ENCODE results near the gene DPP10. TPM values are rescaled to one million over a fixed set of nuclear protein-coding genes. Genes with fewer than 3 reads are reported as not detected.

DPP10 gene
- total and polyA plus RNA-seq, 10 of the 15 experiments (the other 5 are each of a cell fraction or from before 2014, with no cell fraction given) = not detected

- no TSS peak for BruUV-seq (replicated peaks)
- in situ Hi-C loops (cut with MboI) = no loop called here
- no peak overlapping the region for H3K27ac ChIP-seq (ENCODE audit: control insufficient read depth, insufficient read depth)
- no peak overlapping the region for H3K4me2 ChIP-seq (ENCODE audit: control insufficient read depth, insufficient read depth)
- CTCF ChIA-PET = no interaction called here
- intact Hi-C loops (cut with micrococcal nuclease; ENCODE audit: unreplicated experiment) = no loop called here
- no peak overlapping the region for H3K9ac ChIP-seq (ENCODE audit: control insufficient read depth, insufficient read depth, low read length)
- ATAC-seq (no peak), FAIRE-seq (no peak), DNase-seq (ENCODE audit: low read depth, low spot score) (no peak)
- POLR2A ChIA-PET = no interaction called here
- no peak overlapping the region for H3K4me3 ChIP-seq
- TF ChIP-seq ESRRA (IDR thresholded peaks at IDR 0.05; ENCODE audit: low read length) = no peak
- TF ChIP-seq PML (IDR thresholded peaks at IDR 0.05; ENCODE audit: low read length) = no peak
- TF ChIP-seq SMAD1 (IDR thresholded peaks at IDR 0.05; ENCODE audit: low read depth, partially characterized antibody) = no peak
- SMC1A ChIA-PET (ENCODE audit: uncharacterized antibody, unreplicated experiment) = no interaction called here
- H3K79me2 ChIP-seq (ENCODE audit: control insufficient read depth, insufficient read depth, low read length) = no peaks in the 10 kb centered on the region
- WGBS (ENCODE audit: insufficient coverage, insufficient replicate concordance, low lambda C conversion rate, missing lambda C conversion rate) = 0% methylated on average over 1 of the region's 1 CpG
- no peaks in the 10 kb centered on the region for H3K36me3 ChIP-seq (ENCODE audit: control insufficient read depth in 2 of 2, insufficient read depth in 2 of 2, low read length in 1 of 2)
- no peaks in the 10 kb centered on the region for H4K20me1 ChIP-seq (ENCODE audit: control insufficient read depth, insufficient read depth)
- no peaks in the 10 kb centered on the region for H3K4me1 ChIP-seq (ENCODE audit: control insufficient read depth, insufficient read depth, low read length)
- H3K27me3 ChIP-seq (replicated peaks in 1 of 2; ENCODE audit: control insufficient read depth in 2 of 2, insufficient read depth in 2 of 2, low read length in 1 of 2) = no peaks in the 10 kb centered on the region
- no peak overlapping the region for H2AFZ ChIP-seq (ENCODE audit: control insufficient read depth, low read depth, low read length)
- RAD21 ChIA-PET (ENCODE audit: unreplicated experiment) = no interaction called here
- H3K9me3 ChIP-seq (replicated peaks; ENCODE audit: control insufficient read depth, insufficient read depth, low read length) = no peaks in the 10 kb centered on the region
These were observed 95.3 kb downstream of the DPP10 start for GRCh38 chr2:114537777-114538176.

GRCh38 chr2:114542695-114543094 is 100.3 kb downstream of the DPP10 start:
- Histone ChIP-seq H4K20me1 (ENCODE audit: control insufficient read depth, insufficient read depth) (no peaks in the 10 kb centered on the region), H3K4me3 (no peak overlapping the region), H3K79me2 (ENCODE audit: control insufficient read depth, insufficient read depth, low read length) (no peaks in the 10 kb centered on the region), H3K9ac (ENCODE audit: control insufficient read depth, insufficient read depth, low read length) (no peak overlapping the region), H3K27me3 (replicated peaks in 1 of 2; ENCODE audit: control insufficient read depth in 2 of 2, insufficient read depth in 2 of 2, low read length in 1 of 2) (no peaks in the 10 kb centered on the region), H3K27ac (ENCODE audit: control insufficient read depth, insufficient read depth) (no peak overlapping the region), H2AFZ (ENCODE audit: control insufficient read depth, low read depth, low read length) (no peak overlapping the region), H3K9me3 (replicated peaks; ENCODE audit: control insufficient read depth, insufficient read depth, low read length) (no peaks in the 10 kb centered on the region), H3K4me2 (ENCODE audit: control insufficient read depth, insufficient read depth) (no peak overlapping the region), H3K36me3 (ENCODE audit: control insufficient read depth in 2 of 2, insufficient read depth in 2 of 2, low read length in 1 of 2) (no peaks in the 10 kb centered on the region), H3K4me1 (ENCODE audit: control insufficient read depth, insufficient read depth, low read length) (no peaks in the 10 kb centered on the region)
- ATAC-seq (no peak), FAIRE-seq (no peak), DNase-seq (ENCODE audit: low read depth, low spot score) (no peak)
- ChIA-PET SMC1A (ENCODE audit: uncharacterized antibody, unreplicated experiment) (no interaction called here), CTCF (no interaction called here), RAD21 (ENCODE audit: unreplicated experiment) (no interaction called here), POLR2A (no interaction called here)
- BruUV-seq (replicated peaks) = no TSS peak
- intact Hi-C loops (cut with micrococcal nuclease; ENCODE audit: unreplicated experiment) = no loop called here
- TF ChIP-seq ELK1 (IDR thresholded peaks at IDR 0.05; ENCODE audit: low read depth, low read length) = no peak
- in situ Hi-C loops (cut with MboI) = no loop called here
- WGBS (ENCODE audit: insufficient coverage, insufficient replicate concordance, low lambda C conversion rate, missing lambda C conversion rate) = 3% methylated on average over 2 of the region's 2 CpGs

Data from GM12878 (cell line).